DND-41 (cell line): ENCODE data around the gene UTP18.

ENCODE experiments used
- CTCF ChIP-seq: IDR thresholded peaks from 2 replicates; pipeline ENCODE4 v1.5.1; 2012; ENCODE audit warnings: borderline replicate concordance, low read length, moderate library complexity, mild to moderate bottlenecking; ENCODE audit not compliant: poor library complexity, severe bottlenecking; ENCODE audit errors: extremely low read depth
- EZH2 ChIP-seq: IDR thresholded peaks from 3 replicates; pipeline ENCODE4 v1.6.1; 2012; ENCODE audit warnings: borderline replicate concordance, low read depth, mild to moderate bottlenecking, moderate library complexity, low read length, inconsistent platforms; ENCODE audit not compliant: severe bottlenecking

GRCh38 chr17:51238255-51238887 is 22.0 kb upstream of the UTP18 start:
- TF ChIP-seq CTCF (no peak), EZH2 (no peak)
